Suprapubic skin (tissue), 4 donors: ENCODE measurements around the gene SAYSD1.

Experiments
- CTCF ChIP-seq, 2 donors: fragments of 200-600 bp in 1 of 2; fragments of 450-650 bp in 1 of 2; sonication (generic) in 1 of 2; IDR thresholded peaks; one replicate each; pipeline ENCODE4 v1.5.1; 2016 to 2019; ENCODE audit warnings: antibody characterized with exemption in 2 of 2, mild to moderate bottlenecking in 1 of 2, moderate library complexity in 1 of 2
- EP300 ChIP-seq: sonication (generic); formaldehyde crosslinking; IDR thresholded peaks from one replicate; pipeline ENCODE4 v1.6.1; 2017; ENCODE audit warnings: antibody characterized with exemption
- POLR2A ChIP-seq, 2 donors: fragments of 450-650 bp; IDR thresholded peaks; one replicate each; pipeline ENCODE4 v1.6.1; 2017; ENCODE audit warnings: antibody characterized with exemption in 2 of 2, mild to moderate bottlenecking in 2 of 2, moderate library complexity in 2 of 2
- POLR2AphosphoS5 ChIP-seq, 3 donors: sonication (generic); formaldehyde crosslinking; IDR thresholded peaks; one replicate each; pipeline ENCODE4 v1.6.1; 2017; ENCODE audit warnings: antibody characterized with exemption in 3 of 3

GRCh38 chr6:39154705-39155104, 39.7 kb upstream of the SAYSD1 start:
- TF ChIP-seq CTCF (IDR thresholded peaks at IDR 0.05) (no peak), POLR2A (IDR thresholded peaks at IDR 0.05) (no peak), POLR2AphosphoS5 (IDR thresholded peaks at IDR 0.05) (no peak), EP300 (no peak)
